Measurements from ENCODE around the gene CALHM6.

DNA sequence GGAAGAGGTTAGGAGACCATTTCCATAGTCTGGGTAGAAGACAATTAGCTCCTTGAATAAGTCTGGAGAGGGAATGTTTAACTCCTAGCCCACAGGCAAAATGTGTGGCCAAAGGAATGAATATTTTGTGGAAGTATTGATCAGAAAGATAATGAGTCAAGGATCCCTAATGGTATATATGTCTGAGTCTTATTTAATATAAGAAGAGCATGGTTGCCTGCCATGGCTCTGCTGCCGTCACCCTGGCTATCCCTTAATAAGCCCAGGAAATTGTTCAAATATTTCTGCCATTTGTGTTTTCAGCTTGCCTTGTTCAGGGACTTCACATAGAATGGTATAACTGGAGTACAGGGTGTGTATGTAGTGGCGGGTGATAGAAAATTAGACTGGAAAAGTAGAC, 18.1 kb upstream of the CALHM6 start:
- TF ChIP-seq, protein P1, sequence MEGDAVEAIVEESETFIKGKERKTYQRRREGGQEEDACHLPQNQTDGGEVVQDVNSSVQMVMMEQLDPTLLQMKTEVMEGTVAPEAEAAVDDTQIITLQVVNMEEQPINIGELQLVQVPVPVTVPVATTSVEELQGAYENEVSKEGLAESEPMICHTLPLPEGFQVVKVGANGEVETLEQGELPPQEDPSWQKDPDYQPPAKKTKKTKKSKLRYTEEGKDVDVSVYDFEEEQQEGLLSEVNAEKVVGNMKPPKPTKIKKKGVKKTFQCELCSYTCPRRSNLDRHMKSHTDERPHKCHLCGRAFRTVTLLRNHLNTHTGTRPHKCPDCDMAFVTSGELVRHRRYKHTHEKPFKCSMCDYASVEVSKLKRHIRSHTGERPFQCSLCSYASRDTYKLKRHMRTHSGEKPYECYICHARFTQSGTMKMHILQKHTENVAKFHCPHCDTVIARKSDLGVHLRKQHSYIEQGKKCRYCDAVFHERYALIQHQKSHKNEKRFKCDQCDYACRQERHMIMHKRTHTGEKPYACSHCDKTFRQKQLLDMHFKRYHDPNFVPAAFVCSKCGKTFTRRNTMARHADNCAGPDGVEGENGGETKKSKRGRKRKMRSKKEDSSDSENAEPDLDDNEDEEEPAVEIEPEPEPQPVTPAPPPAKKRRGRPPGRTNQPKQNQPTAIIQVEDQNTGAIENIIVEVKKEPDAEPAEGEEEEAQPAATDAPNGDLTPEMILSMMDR (conservative IDR thresholded peaks at IDR 0.05): no peak
- TF ChIP-seq EZH2 (IDR thresholded peaks at IDR 0.05; ENCODE audit: low read depth): no peak

Measured in PC-9 (cell line).